HepG2 (cell line): ENCODE measurements around the gene UBE2M. TPM values are rescaled to one million over a fixed set of nuclear protein-coding genes. Genes with fewer than 3 reads are reported as not detected.
A peak's percentile ranks its signal among the peaks of the same experiment; 100 is the strongest.

Experiments used
- AKAP8 ChIP-seq: sonication (generic); formaldehyde crosslinking; IDR thresholded peaks from 2 replicates; pipeline ENCODE4 v1.5.1; 2020; ENCODE audit warnings: mild to moderate bottlenecking, missing genetic modification reagents
- ATRX ChIP-seq: sonication (generic); formaldehyde crosslinking; IDR thresholded peaks from 2 replicates; pipeline ENCODE4 v1.4.0; 2020; ENCODE audit warnings: missing genetic modification reagents, borderline replicate concordance
- ELK4 ChIP-seq: sonication (generic); formaldehyde crosslinking; IDR thresholded peaks from 2 replicates; pipeline ENCODE4 v1.9.0; 2021; ENCODE audit warnings: missing genetic modification reagents, borderline replicate concordance
- HINFP ChIP-seq: sonication (generic); formaldehyde crosslinking; IDR thresholded peaks from 2 replicates; pipeline ENCODE4 v1.4.0; 2020; ENCODE audit warnings: low read depth, mild to moderate bottlenecking, missing genetic modification reagents
- HOXD1 ChIP-seq: sonication (generic); formaldehyde crosslinking; IDR thresholded peaks from 2 replicates; pipeline ENCODE4 v1.5.0; 2020; ENCODE audit warnings: missing genetic modification reagents
- KLF6 ChIP-seq: IDR thresholded peaks from 2 replicates; pipeline ENCODE4 v1.8.0; 2016; ENCODE audit warnings: missing biosample characterization, missing genetic modification reagents
- NR0B2 ChIP-seq: sonication (generic); formaldehyde crosslinking; IDR thresholded peaks from 2 replicates; pipeline ENCODE4 v1.4.0; 2020; ENCODE audit warnings: mild to moderate bottlenecking, missing genetic modification reagents
- RARG ChIP-seq: sonication (generic); formaldehyde crosslinking; IDR thresholded peaks from 2 replicates; pipeline ENCODE4 v1.4.0; 2020; ENCODE audit warnings: low read depth, mild to moderate bottlenecking, missing genetic modification reagents
- RBM22 ChIP-seq: fragments of 200-400 bp; formaldehyde crosslinking; optimal IDR thresholded peaks from 2 replicates; pipeline ENCODE3; 2017; ENCODE audit warnings: mild to moderate bottlenecking, low read length, moderate library complexity
- SMARCC2 ChIP-seq: fragments of 450-650 bp; IDR thresholded peaks from 2 replicates; pipeline ENCODE4 v1.6.1; 2017; ENCODE audit warnings: antibody characterized with exemption, mild to moderate bottlenecking
- SYNCRIP ChIP-seq: fragments of 200-400 bp; formaldehyde crosslinking; IDR thresholded peaks from 2 replicates; pipeline ENCODE4 v1.6.1; 2018; ENCODE audit warnings: mild to moderate bottlenecking, low read depth, low read length; ENCODE audit not compliant: insufficient read depth
- TGIF2 ChIP-seq: IDR thresholded peaks from 2 replicates; pipeline ENCODE4 v1.6.1; 2016; ENCODE audit warnings: control low read depth, missing compliant biosample characterization
- ZBTB38 ChIP-seq: sonication (generic); formaldehyde crosslinking; IDR thresholded peaks from 2 replicates; pipeline ENCODE4 v1.5.1; 2020; ENCODE audit warnings: mild to moderate bottlenecking, missing genetic modification reagents
- ZNF513 ChIP-seq: sonication (generic); formaldehyde crosslinking; conservative IDR thresholded peaks from 2 replicates; pipeline ENCODE4 v1.5.0; 2020; ENCODE audit warnings: missing genetic modification reagents
- ZNF556 ChIP-seq: sonication (generic); formaldehyde crosslinking; IDR thresholded peaks from 2 replicates; pipeline ENCODE4 v1.4.0; 2020; ENCODE audit warnings: mild to moderate bottlenecking, missing genetic modification reagents, borderline replicate concordance
- ZNF652 ChIP-seq: IDR thresholded peaks from 2 replicates; pipeline ENCODE4 v1.6.1; 2016; ENCODE audit warnings: low read depth, borderline replicate concordance
- ZNF83 ChIP-seq: sonication (generic); formaldehyde crosslinking; IDR thresholded peaks from 2 replicates; pipeline ENCODE4 v1.4.0; 2020; ENCODE audit warnings: missing genetic modification reagents, mild to moderate bottlenecking, borderline replicate concordance
- polyA plus RNA-seq, 8 experiments: library from polyadenylated mRNA; depleted of rRNA in 3 of 8; stranded (reverse) in 7 of 8; unstranded in 1 of 8; fragments of >200 nt; fragmentation: Illumina TruSeq in 4 of 8; extraction: Trizol in 4 of 8; gene quantifications; 2 replicates each; pipeline versions ENCODE4 v1.2.1 to v1.2.3, GENCODE V29; 2011 to 2016; ENCODE audit warnings: low read depth in 4 of 8, missing spikeins in 1 of 8, mixed read lengths in 1 of 8; ENCODE audit not compliant: insufficient read depth in 1 of 8
- total RNA-seq, 5 experiments: library from RNA; depleted of rRNA; stranded (reverse); fragments of >200 nt; fragmentation: Illumina TruSeq; extraction: Trizol; gene quantifications; 2 replicates each; pipeline ENCODE4 v1.2.3, GENCODE V29; 2016; ENCODE audit warnings: low read depth in 1 of 5
- TF ChIP-seq, protein P1 (sequence below): sonication (generic); formaldehyde crosslinking; IDR thresholded peaks from 2 replicates; pipeline ENCODE4 v1.4.0; 2020; ENCODE audit warnings: low read depth, missing genetic modification reagents

UBE2M gene
- total and polyA plus RNA-seq, 2 of the 13 experiments (the other 11 are each of a cell fraction or from before 2014, with no cell fraction given) = 36.2 to 50.3 TPM

DNA sequence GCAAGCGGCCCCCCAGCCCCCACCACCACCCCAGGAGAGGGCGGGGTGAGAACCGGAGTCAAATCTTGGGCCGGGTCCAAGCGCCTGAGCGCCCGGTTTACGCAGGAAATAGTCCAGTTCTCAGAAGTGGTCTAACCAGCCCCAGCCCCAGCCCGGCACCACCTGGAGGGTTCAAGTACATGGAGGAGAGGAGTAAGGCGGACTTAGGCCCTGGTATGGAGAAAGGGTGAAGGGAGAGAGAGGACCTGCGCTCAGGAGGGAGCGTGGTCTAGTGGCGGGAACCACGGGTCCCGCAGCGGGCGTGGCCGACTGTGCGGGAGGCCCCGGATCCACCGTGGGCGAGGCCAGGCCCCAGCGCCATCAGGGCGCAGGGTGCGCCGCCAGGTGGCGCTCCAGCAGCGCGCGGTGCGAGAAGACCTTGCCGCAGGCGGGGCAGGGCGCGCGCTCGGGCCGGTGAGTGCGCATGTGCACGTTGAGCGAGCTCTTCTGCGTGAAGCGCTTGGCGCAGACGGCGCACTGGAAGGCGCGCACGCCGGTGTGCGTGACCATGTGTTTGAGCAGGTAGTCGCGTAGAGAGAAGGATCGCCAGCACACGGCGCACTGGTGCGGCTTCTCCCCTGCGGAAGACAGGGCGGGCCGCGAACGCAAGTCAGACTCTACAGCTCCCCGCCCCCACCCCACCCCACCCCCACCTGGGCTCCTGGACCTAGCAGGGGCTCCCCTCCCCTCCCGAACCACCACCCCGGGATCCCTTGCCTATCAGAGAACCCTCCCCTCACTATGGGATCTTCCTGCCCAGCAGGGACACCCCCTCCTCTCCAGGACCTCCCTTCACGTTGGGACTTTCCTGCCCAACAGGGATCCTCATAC, 44.5 kb downstream of the UBE2M start (continued):
- TF ChIP-seq ZBTB38 (CRISPR knock-in tag) (peak; percentile 84; the same call in 1 of the 2 replicates), ZNF556 (peak; percentile 91; the same call in 1 of the 2 replicates), RBM22 (no peak), TGIF2 (no peak; the same call in 1 of the 2 replicates), SMARCC2 (no peak), ELK4 (no peak), HOXD1 (CRISPR knock-in tag) (peak; percentile 62; the same call in 1 of the 2 replicates), SYNCRIP (no peak), ZNF513 (0 out of 2 replicates have a peak, but pooled peaks have one; percentile 51), AKAP8 (peak; percentile 99), HINFP (CRISPR knock-in tag) (peak; percentile 78; the same call in 1 of the 2 replicates), ZNF652 (CRISPR knock-in tag) (no peak), ATRX (no peak), NR0B2 (CRISPR knock-in tag) (peak; percentile 94), ZNF83 (no peak; the same call in 1 of the 2 replicates), RARG (CRISPR knock-in tag) (no peak), KLF6 (0 out of 2 replicates have a peak, but pooled peaks have one; percentile 41)
- TF ChIP-seq, protein P1, sequence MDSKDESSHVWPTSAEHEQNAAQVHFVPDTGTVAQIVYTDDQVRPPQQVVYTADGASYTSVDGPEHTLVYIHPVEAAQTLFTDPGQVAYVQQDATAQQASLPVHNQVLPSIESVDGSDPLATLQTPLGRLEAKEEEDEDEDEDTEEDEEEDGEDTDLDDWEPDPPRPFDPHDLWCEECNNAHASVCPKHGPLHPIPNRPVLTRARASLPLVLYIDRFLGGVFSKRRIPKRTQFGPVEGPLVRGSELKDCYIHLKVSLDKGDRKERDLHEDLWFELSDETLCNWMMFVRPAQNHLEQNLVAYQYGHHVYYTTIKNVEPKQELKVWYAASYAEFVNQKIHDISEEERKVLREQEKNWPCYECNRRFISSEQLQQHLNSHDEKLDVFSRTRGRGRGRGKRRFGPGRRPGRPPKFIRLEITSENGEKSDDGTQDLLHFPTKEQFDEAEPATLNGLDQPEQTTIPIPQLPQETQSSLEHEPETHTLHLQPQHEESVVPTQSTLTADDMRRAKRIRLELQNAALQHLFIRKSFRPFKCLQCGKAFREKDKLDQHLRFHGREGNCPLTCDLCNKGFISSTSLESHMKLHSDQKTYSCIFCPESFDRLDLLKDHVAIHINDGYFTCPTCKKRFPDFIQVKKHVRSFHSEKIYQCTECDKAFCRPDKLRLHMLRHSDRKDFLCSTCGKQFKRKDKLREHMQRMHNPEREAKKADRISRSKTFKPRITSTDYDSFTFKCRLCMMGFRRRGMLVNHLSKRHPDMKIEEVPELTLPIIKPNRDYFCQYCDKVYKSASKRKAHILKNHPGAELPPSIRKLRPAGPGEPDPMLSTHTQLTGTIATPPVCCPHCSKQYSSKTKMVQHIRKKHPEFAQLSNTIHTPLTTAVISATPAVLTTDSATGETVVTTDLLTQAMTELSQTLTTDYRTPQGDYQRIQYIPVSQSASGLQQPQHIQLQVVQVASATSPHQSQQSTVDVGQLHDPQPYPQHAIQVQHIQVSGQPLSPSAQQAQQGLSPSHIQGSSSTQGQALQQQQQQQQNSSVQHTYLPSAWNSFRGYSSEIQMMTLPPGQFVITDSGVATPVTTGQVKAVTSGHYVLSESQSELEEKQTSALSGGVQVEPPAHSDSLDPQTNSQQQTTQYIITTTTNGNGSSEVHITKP = no peak
